ENCODE measurements around the gene GATAD2A. TPM values are rescaled to one million over a fixed set of nuclear protein-coding genes. Genes with fewer than 3 reads are reported as not detected.

GATAD2A gene
- total RNA-seq, 1 experiment from 2014 or later, result 101 TPM

- Histone ChIP-seq H3K4me3 (no peak overlapping the region), H3K36me3 (peaks cover 24% of the 10 kb centered on the region), H3K9me3 (replicated peaks) (no peaks in the 10 kb centered on the region), H3K27me3 (no peaks in the 10 kb centered on the region), H3K4me1 (peaks cover 28% of the 10 kb centered on the region; the same call in 1 of the 2 replicates), H3K27ac (no peak overlapping the region)
- DNase-seq, result no peak
Measured at GRCh38 chr19:19487950-19488874, 82.7 kb downstream of the GATAD2A start.

GRCh38 chr19:19488875-19489690 lies 83.6 kb downstream of the GATAD2A start:
- Histone ChIP-seq H3K36me3 (peaks cover 23% of the 10 kb centered on the region), H3K27me3 (no peaks in the 10 kb centered on the region), H3K27ac (no peak overlapping the region), H3K9me3 (replicated peaks) (no peaks in the 10 kb centered on the region), H3K4me1 (peaks cover 30% of the 10 kb centered on the region; the same call in 1 of the 2 replicates), H3K4me3 (no peak overlapping the region)
- peak; percentile 28 to 47 for DNase-seq

GRCh38 chr19:19489804-19490204 lies 84.3 kb downstream of the GATAD2A start:
- H3K4me3 ChIP-seq, result no peak overlapping the region
- H3K27me3 ChIP-seq, result no peaks in the 10 kb centered on the region
- no peaks in the 10 kb centered on the region for H3K9me3 ChIP-seq (replicated peaks)
- no peak overlapping the region for H3K27ac ChIP-seq
- peaks cover 28% of the 10 kb centered on the region; the same call in 1 of the 2 replicates for H3K4me1 ChIP-seq
- no peak for DNase-seq
- peaks cover 30% of the 10 kb centered on the region for H3K36me3 ChIP-seq

GRCh38 chr19:19490214-19490968 lies 84.9 kb downstream of the GATAD2A start:
- no peak overlapping the region for H3K27ac ChIP-seq
- peaks cover 34% of the 10 kb centered on the region for H3K36me3 ChIP-seq
- peak; percentile 75 to 88 for DNase-seq
- H3K4me1 ChIP-seq, result peaks cover 23% of the 10 kb centered on the region; the same call in 1 of the 2 replicates
- no peak overlapping the region for H3K4me3 ChIP-seq
- H3K9me3 ChIP-seq (replicated peaks), result no peaks in the 10 kb centered on the region
- H3K27me3 ChIP-seq, result no peaks in the 10 kb centered on the region

GRCh38 chr19:19491321-19492025 lies 86.0 kb downstream of the GATAD2A start:
- peaks cover 33% of the 10 kb centered on the region for H3K36me3 ChIP-seq
- DNase-seq, result no peak
- H3K9me3 ChIP-seq (replicated peaks), result no peaks in the 10 kb centered on the region
- peaks cover 17% of the 10 kb centered on the region; the same call in 1 of the 2 replicates for H3K4me1 ChIP-seq
- H3K27me3 ChIP-seq, result no peaks in the 10 kb centered on the region
- no peak overlapping the region for H3K27ac ChIP-seq
- H3K4me3 ChIP-seq, result no peak overlapping the region

- no peaks in the 10 kb centered on the region for H3K27me3 ChIP-seq
- no peak for DNase-seq
- peaks cover 17% of the 10 kb centered on the region; the same call in 1 of the 2 replicates for H3K4me1 ChIP-seq
- H3K27ac ChIP-seq, result no peak overlapping the region
- peaks cover 40% of the 10 kb centered on the region for H3K36me3 ChIP-seq
- no peak overlapping the region for H3K4me3 ChIP-seq
- H3K9me3 ChIP-seq (replicated peaks), result no peaks in the 10 kb centered on the region
Measured at GRCh38 chr19:19492026-19492610, 86.6 kb downstream of the GATAD2A start.

GRCh38 chr19:19493841-19494546 lies 88.5 kb downstream of the GATAD2A start:
- H3K36me3 ChIP-seq, result peaks cover 56% of the 10 kb centered on the region
- H3K27me3 ChIP-seq, result no peaks in the 10 kb centered on the region
- H3K4me1 ChIP-seq, result peaks cover 10% of the 10 kb centered on the region; the same call in 1 of the 2 replicates
- no peak overlapping the region for H3K4me3 ChIP-seq
- DNase-seq, result no peak
- no peak overlapping the region for H3K27ac ChIP-seq
- H3K9me3 ChIP-seq (replicated peaks), result no peaks in the 10 kb centered on the region

GRCh38 chr19:19495614-19496603 lies 90.4 kb downstream of the GATAD2A start:
- no peak overlapping the region for H3K27ac ChIP-seq
- H3K27me3 ChIP-seq, result no peaks in the 10 kb centered on the region
- DNase-seq, result no peak
- H3K4me1 ChIP-seq, result 0 out of 2 replicates have a peak, but pooled peaks cover 2% of the 10 kb centered on the region
- no peak overlapping the region for H3K4me3 ChIP-seq
- H3K9me3 ChIP-seq (replicated peaks), result no peaks in the 10 kb centered on the region
- H3K36me3 ChIP-seq, result peaks cover 61% of the 10 kb centered on the region

GRCh38 chr19:19498255-19498991 lies 92.9 kb downstream of the GATAD2A start:
- H3K27ac ChIP-seq, result no peak overlapping the region
- no peak overlapping the region for H3K4me3 ChIP-seq
- no peaks in the 10 kb centered on the region for H3K4me1 ChIP-seq
- H3K36me3 ChIP-seq, result peaks cover 72% of the 10 kb centered on the region
- no peaks in the 10 kb centered on the region for H3K27me3 ChIP-seq
- H3K9me3 ChIP-seq (replicated peaks), result no peaks in the 10 kb centered on the region
- no peak for DNase-seq

GRCh38 chr19:19499272-19499995 lies 94.0 kb downstream of the GATAD2A start:
- H3K4me1 ChIP-seq, result no peaks in the 10 kb centered on the region
- no peak for DNase-seq
- no peaks in the 10 kb centered on the region for H3K27me3 ChIP-seq
- no peak overlapping the region for H3K4me3 ChIP-seq
- no peaks in the 10 kb centered on the region for H3K9me3 ChIP-seq (replicated peaks)
- no peak overlapping the region for H3K27ac ChIP-seq
- peaks cover 73% of the 10 kb centered on the region for H3K36me3 ChIP-seq

- no peaks in the 10 kb centered on the region for H3K4me1 ChIP-seq
- H3K27me3 ChIP-seq, result no peaks in the 10 kb centered on the region
- DNase-seq, result no peak
- peaks cover 62% of the 10 kb centered on the region for H3K36me3 ChIP-seq
- no peak overlapping the region for H3K4me3 ChIP-seq
- H3K9me3 ChIP-seq (replicated peaks), result no peaks in the 10 kb centered on the region
- no peak overlapping the region for H3K27ac ChIP-seq
Measured at GRCh38 chr19:19500975-19501644, 95.6 kb downstream of the GATAD2A start.
